Endothelial cell of umbilical vein (primary cell): Measurements from ENCODE around the gene PRUNE2. TPM values are rescaled to one million over a fixed set of nuclear protein-coding genes. Genes with fewer than 3 reads are reported as not detected.

Experiments
- BruUV-seq: library from RNA; stranded (reverse); fragments of 400-500 nt; replicated peaks from 2 replicates; lab custom pipeline; 2021; lab: Mats Ljungman, UMichigan
- CTCF ChIA-PET: fragments of 300-600, 350-600 bp; sonication (Branson Sonifier 250); formaldehyde crosslinking; loops from one replicate; lab custom pipeline; 2021; ENCODE audit warnings: antibody characterized with exemption, inconsistent platforms; lab: Charles Lee
- POLR2A ChIA-PET: fragments of 300-600, 350-600 bp; sonication (Branson Sonifier 250); formaldehyde crosslinking; loops from one replicate; lab custom pipeline; 2021; ENCODE audit warnings: antibody characterized with exemption, inconsistent platforms; lab: Charles Lee
- DNase-seq: peaks from one replicate; pipeline ENCODE4 v3.0.0-alpha.2; 2011; ENCODE audit warnings: low read depth, low spot score
- FAIRE-seq: peaks from 2 replicates; lab custom pipeline; 2011; peaks lifted over from hg19 to GRCh38; lab: Jason Lieb, UNC
- H2AFZ ChIP-seq: 2 replicates; pipeline ENCODE4 v1.6.0; 2012; ENCODE audit warnings: low read depth, low read length, control low read depth, inconsistent platforms
- H3K27ac ChIP-seq: 2 replicates; pipeline ENCODE4 v1.5.1; 2011; ENCODE audit warnings: low read depth, mild to moderate bottlenecking, control low read depth, low read length, moderate library complexity; ENCODE audit not compliant: insufficient read depth
- H3K27me3 ChIP-seq, 2 experiments: 2 replicates each; pipeline versions ENCODE4 v1.6.0 to v1.6.1; 2011; ENCODE audit warnings: low read length in 2 of 2, mixed read lengths in 1 of 2; ENCODE audit not compliant: control insufficient read depth in 2 of 2, insufficient read depth in 2 of 2
- H3K36me3 ChIP-seq, 2 experiments: 2 replicates in 1 of 2; 3 replicates in 1 of 2; pipeline ENCODE4 v1.5.1; 2011; ENCODE audit warnings: low read length in 2 of 2, mild to moderate bottlenecking in 1 of 2, moderate library complexity in 1 of 2; ENCODE audit not compliant: control insufficient read depth in 2 of 2, insufficient read depth in 2 of 2; ENCODE audit errors: extremely low read depth in 1 of 2
- H3K4me1 ChIP-seq: 3 replicates; pipeline ENCODE4 v1.5.1; 2011; ENCODE audit warnings: mild to moderate bottlenecking, low read length; ENCODE audit not compliant: control insufficient read depth, insufficient read depth; ENCODE audit errors: extremely low read depth
- H3K4me2 ChIP-seq: 2 replicates; pipeline ENCODE4 v1.6.1; 2011; ENCODE audit warnings: low read length, control low read depth, mixed read lengths; ENCODE audit not compliant: insufficient read depth
- H3K4me3 ChIP-seq, 3 experiments: fragments of 200-600 bp in 1 of 3; sonication (generic), shearing (Covaris generic) in 1 of 3; replicated peaks in 1 of 3; 2 replicates each; pipeline ENCODE4 v1.5.1; 2011 to 2016; ENCODE audit warnings: control low read depth in 3 of 3, low read length in 3 of 3, mild to moderate bottlenecking in 2 of 3, inconsistent platforms in 1 of 3, low read depth in 1 of 3, moderate library complexity in 1 of 3; ENCODE audit not compliant: insufficient read depth in 1 of 3
- H3K79me2 ChIP-seq: 2 replicates; pipeline ENCODE4 v1.6.0; 2012; ENCODE audit warnings: low read length, inconsistent platforms; ENCODE audit not compliant: control insufficient read depth, insufficient read depth
- H3K9ac ChIP-seq: replicated peaks from 2 replicates; pipeline ENCODE3; 2011; ENCODE audit warnings: low read length, control low read depth; ENCODE audit not compliant: insufficient read depth; ENCODE audit errors: extremely low read depth
- H3K9me1 ChIP-seq: replicated peaks from 3 replicates; pipeline ENCODE4 v1.6.0; 2011; ENCODE audit warnings: mild to moderate bottlenecking, low read length; ENCODE audit not compliant: control insufficient read depth, insufficient read depth; ENCODE audit errors: extremely low read depth
- H3K9me3 ChIP-seq: replicated peaks from 2 replicates; pipeline ENCODE4 v1.5.1; 2012; ENCODE audit warnings: low read length, inconsistent platforms; ENCODE audit not compliant: control insufficient read depth, insufficient read depth
- H4K20me1 ChIP-seq: replicated peaks from 2 replicates; pipeline ENCODE3; 2011; ENCODE audit warnings: mild to moderate bottlenecking, low read length; ENCODE audit not compliant: control insufficient read depth, insufficient read depth; ENCODE audit errors: extremely low read depth
- EZH2 ChIP-seq: IDR thresholded peaks from 2 replicates; pipeline ENCODE4 v1.6.1; 2012; ENCODE audit warnings: borderline replicate concordance, low read depth, mild to moderate bottlenecking, moderate library complexity, low read length, inconsistent platforms; ENCODE audit not compliant: severe bottlenecking
- FOS ChIP-seq: IDR thresholded peaks from 2 replicates; pipeline ENCODE4 v1.6.1; 2011; ENCODE audit warnings: mild to moderate bottlenecking, low read length, moderate library complexity, borderline replicate concordance; ENCODE audit not compliant: insufficient read depth
- GATA2 ChIP-seq: IDR thresholded peaks from 2 replicates; pipeline ENCODE4 v1.7.0; 2011; ENCODE audit warnings: low read depth, mild to moderate bottlenecking, moderate library complexity, mixed read lengths, low read length; ENCODE audit not compliant: insufficient read length, insufficient read depth
- JUN ChIP-seq: IDR thresholded peaks from 2 replicates; pipeline ENCODE4 v1.6.1; 2011; ENCODE audit warnings: borderline replicate concordance, low read depth; ENCODE audit not compliant: insufficient read length, insufficient read depth
- MYC ChIP-seq: IDR thresholded peaks from one replicate; pipeline ENCODE4 v1.6.1; 2011; ENCODE audit warnings: mild to moderate bottlenecking, low read depth, low read length
- POLR2A ChIP-seq: IDR thresholded peaks from 2 replicates; pipeline ENCODE4 v1.6.1; 2012; ENCODE audit warnings: low read depth, mild to moderate bottlenecking, control low read depth, low read length
- POLR2AphosphoS5 ChIP-seq: IDR thresholded peaks from 2 replicates; pipeline ENCODE4 v1.6.1; 2012; ENCODE audit warnings: low read depth, mild to moderate bottlenecking, control low read depth, low read length, moderate library complexity; ENCODE audit not compliant: insufficient read depth
- dilution Hi-C: fragments of 300-500 bp; cut with MboI; formaldehyde crosslinking; loops from one replicate; pipeline ENCODE4 v1.15.0; 2019; ENCODE audit warnings: low sequenced_read_pairs; ENCODE audit not compliant: extremely low pct_ligation_motif_present
- intact Hi-C: fragments of 100-400 bp; cut with micrococcal nuclease; formaldehyde crosslinking; loops from one replicate; pipeline ENCODE4 v1.10.0; 2022
- polyA plus RNA-seq, 4 experiments: library from polyadenylated mRNA; depleted of rRNA in 3 of 4; stranded (reverse) in 3 of 4; unstranded in 1 of 4; fragments of >200 nt; gene quantifications; 2 replicates each; pipeline versions ENCODE4 v1.2.1 to v1.2.3, GENCODE V29; 2011 to 2012; ENCODE audit warnings: missing spikeins in 1 of 4
- total RNA-seq: library from RNA; stranded (reverse); gene quantifications from 2 replicates; pipeline ENCODE4 v1.2.3, GENCODE V29; 2021
- TF ChIP-seq, protein P1 (sequence below), 2 donors: IDR thresholded peaks; 1 replicate in 1 of 2; 2 replicates in 1 of 2; pipeline ENCODE4 v1.5.1; 2011; ENCODE audit warnings: low read length in 2 of 2, mild to moderate bottlenecking in 2 of 2, moderate library complexity in 2 of 2, control low read depth in 1 of 2, inconsistent platforms in 1 of 2, low read depth in 1 of 2; ENCODE audit not compliant: insufficient read depth in 1 of 2; ENCODE audit errors: extremely low read depth in 1 of 2
- TF ChIP-seq, protein P2 (sequence below): IDR thresholded peaks from 2 replicates; pipeline ENCODE4 v1.6.1; 2011; ENCODE audit not compliant: insufficient read depth, insufficient read length

PRUNE2 gene
- total and polyA plus RNA-seq, 2 donors (not counting 3 experiments of a cell fraction or from before 2014, with no cell fraction given) = 15.8 to 21.7 TPM

DNA sequence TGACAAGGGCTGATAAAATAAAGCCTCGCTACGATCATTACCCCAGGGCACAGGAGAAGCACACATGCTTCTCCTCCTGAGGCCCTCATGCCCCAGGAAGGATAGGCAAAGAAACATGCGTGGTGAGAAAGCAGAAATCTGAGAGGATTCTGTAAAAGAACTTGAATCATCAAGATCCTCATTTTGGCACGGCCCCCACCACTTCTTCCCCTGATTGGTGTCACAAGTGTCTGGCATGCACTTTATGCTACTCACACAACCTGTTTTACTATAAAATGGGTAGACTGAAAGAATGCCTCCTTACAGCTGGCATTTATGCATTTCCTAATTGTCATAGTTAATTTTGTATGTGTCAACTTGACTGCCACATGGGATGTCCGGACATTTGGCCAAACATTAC, 109.6 kb downstream of the PRUNE2 start:
- POLR2A ChIA-PET = no interaction called here
- H3K27ac ChIP-seq = no peak overlapping the region
- H4K20me1 ChIP-seq = no peaks in the 10 kb centered on the region
- peaks cover 4 to 8% of the 10 kb centered on the region in 2 experiments for H3K27me3 ChIP-seq
- intact Hi-C loops (no loop called here), dilution Hi-C loops (no loop called here)
- no TSS peak for BruUV-seq
- no peaks in the 10 kb centered on the region for H3K4me1 ChIP-seq
- FAIRE-seq (no peak), DNase-seq (no peak)
- no peak overlapping the region for H3K4me3 ChIP-seq
- no peak overlapping the region for H3K9ac ChIP-seq
- H3K4me2 ChIP-seq = no peak overlapping the region
- H3K79me2 ChIP-seq = no peaks in the 10 kb centered on the region
- CTCF ChIA-PET = no interaction called here
- TF ChIP-seq JUN (no peak), FOS (no peak), POLR2AphosphoS5 (no peak), EZH2 (no peak)
- H3K9me1 ChIP-seq = no peaks in the 10 kb centered on the region
- no peaks in the 10 kb centered on the region for H3K9me3 ChIP-seq
- H2AFZ ChIP-seq = no peak overlapping the region
- H3K36me3 ChIP-seq = no peaks in the 10 kb centered on the region

DNA sequence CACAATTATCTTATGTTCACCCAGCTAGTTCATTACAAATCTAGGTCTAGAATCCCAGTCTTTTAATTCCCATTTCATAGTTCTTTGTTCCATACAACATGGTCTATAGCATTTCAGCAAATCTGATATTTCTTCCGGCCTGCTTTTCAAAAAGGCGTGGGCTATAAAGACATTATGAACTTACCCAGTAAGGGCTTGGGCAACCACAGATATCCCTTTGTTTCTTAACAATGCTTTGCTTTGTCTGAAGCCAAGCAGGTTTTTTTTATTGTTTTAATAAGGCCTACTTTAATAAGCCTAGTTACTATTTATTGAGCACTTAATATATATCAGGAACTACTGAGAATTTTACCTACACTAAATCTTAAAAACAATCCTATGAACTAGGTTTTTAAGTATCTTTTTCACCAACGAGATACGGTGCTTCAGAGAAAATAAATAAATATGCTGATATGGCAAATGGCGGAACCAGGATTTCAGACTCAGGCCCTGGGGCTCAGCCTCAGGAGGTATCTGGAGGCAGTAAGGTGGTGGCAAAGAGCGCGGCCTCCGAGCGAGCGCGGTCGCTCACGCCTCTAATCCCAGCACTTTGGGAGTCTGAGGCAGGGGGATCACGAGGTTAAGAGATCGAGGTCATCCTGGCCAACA, 112.0 kb downstream of the PRUNE2 start:
- no peak overlapping the region for H3K4me3 ChIP-seq
- H3K36me3 ChIP-seq = no peaks in the 10 kb centered on the region
- H3K9ac ChIP-seq = no peak overlapping the region
- no peaks in the 10 kb centered on the region for H3K4me1 ChIP-seq
- H2AFZ ChIP-seq = no peak overlapping the region
- H3K9me1 ChIP-seq = no peaks in the 10 kb centered on the region
- intact Hi-C loops (no loop called here), dilution Hi-C loops (no loop called here)
- H3K27ac ChIP-seq = no peak overlapping the region
- ChIA-PET CTCF (interaction anchor here (2.3 kb wide), 1 partner anchor 21 kb away, joined by 5 read pairs; no protein-coding TSS in a partner anchor), POLR2A (no interaction called here)
- H4K20me1 ChIP-seq = no peaks in the 10 kb centered on the region
- DNase-seq (no peak), FAIRE-seq (no peak)
- peaks cover 5 to 7% of the 10 kb centered on the region in 2 experiments for H3K27me3 ChIP-seq
- TF ChIP-seq FOS (no peak), MYC (no peak), GATA2 (no peak), JUN (no peak), POLR2A (no peak), EZH2 (no peak), POLR2AphosphoS5 (no peak)
- TF ChIP-seq, protein P1, sequence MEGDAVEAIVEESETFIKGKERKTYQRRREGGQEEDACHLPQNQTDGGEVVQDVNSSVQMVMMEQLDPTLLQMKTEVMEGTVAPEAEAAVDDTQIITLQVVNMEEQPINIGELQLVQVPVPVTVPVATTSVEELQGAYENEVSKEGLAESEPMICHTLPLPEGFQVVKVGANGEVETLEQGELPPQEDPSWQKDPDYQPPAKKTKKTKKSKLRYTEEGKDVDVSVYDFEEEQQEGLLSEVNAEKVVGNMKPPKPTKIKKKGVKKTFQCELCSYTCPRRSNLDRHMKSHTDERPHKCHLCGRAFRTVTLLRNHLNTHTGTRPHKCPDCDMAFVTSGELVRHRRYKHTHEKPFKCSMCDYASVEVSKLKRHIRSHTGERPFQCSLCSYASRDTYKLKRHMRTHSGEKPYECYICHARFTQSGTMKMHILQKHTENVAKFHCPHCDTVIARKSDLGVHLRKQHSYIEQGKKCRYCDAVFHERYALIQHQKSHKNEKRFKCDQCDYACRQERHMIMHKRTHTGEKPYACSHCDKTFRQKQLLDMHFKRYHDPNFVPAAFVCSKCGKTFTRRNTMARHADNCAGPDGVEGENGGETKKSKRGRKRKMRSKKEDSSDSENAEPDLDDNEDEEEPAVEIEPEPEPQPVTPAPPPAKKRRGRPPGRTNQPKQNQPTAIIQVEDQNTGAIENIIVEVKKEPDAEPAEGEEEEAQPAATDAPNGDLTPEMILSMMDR (IDR thresholded peaks at IDR 0.05; ENCODE audit: extremely low read depth in 1 of 2, insufficient read depth in 1 of 2, low read depth in 1 of 2, low read length in 2 of 2) = no peak
- TF ChIP-seq, protein P2, sequence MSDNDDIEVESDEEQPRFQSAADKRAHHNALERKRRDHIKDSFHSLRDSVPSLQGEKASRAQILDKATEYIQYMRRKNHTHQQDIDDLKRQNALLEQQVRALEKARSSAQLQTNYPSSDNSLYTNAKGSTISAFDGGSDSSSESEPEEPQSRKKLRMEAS = no peak
- no peak overlapping the region for H3K4me2 ChIP-seq
- BruUV-seq = no TSS peak
- no peaks in the 10 kb centered on the region for H3K79me2 ChIP-seq
- H3K9me3 ChIP-seq = no peaks in the 10 kb centered on the region
